Activated CD4-positive, alpha-beta T cell treated with anti-CD3 and anti-CD28 coated beads, Interleukin-2, amount 50 U/mL, for 1 hour (primary cell): ENCODE measurements around the gene RASD2.

Experiments used
- DNase-seq: peaks from one replicate; pipeline ENCODE4 v3.0.0-alpha.2; 2020

The RASD2 gene

DNA sequence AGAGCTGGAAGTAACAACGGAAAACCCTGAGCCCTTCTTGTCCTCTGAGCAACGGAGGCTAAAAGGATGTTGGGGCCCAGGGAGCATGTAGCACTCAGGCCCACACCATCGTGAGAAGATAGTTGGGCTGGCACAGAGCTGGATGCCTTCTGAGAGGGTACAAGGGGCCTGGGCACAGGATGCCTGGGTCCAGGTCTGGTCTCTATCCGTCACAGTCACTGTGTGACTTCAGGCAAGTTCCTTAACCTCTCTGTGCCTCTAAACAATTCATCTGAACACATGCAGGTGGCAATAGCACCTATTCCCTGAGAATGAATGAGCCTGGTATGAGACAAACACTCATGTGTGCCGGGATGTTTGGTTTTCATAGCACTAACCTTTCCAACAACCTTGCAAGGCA, 47.3 kb downstream of the RASD2 start:
- DNase-seq = no peak

- DNase-seq = no peak
Observed at GRCh38 chr22:35589071-35589755, 48.6 kb downstream of the RASD2 start.

DNA sequence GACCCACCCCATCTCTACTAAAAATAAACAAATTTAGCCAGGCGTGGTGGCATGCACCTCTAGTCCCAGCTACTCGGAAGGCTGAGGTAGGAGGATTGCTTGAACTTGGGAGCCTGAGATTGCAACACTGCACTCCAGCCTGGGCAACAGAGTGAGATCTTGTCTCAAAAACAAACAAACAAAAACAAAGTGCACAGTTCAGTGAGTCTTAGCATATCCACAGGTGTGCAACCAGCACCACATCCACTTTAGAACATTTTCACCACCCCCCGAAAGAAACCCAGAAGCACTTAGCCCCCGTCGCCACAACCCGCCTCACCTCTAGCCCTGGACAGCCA, 49.1 kb downstream of the RASD2 start:
- no peak for DNase-seq

DNA sequence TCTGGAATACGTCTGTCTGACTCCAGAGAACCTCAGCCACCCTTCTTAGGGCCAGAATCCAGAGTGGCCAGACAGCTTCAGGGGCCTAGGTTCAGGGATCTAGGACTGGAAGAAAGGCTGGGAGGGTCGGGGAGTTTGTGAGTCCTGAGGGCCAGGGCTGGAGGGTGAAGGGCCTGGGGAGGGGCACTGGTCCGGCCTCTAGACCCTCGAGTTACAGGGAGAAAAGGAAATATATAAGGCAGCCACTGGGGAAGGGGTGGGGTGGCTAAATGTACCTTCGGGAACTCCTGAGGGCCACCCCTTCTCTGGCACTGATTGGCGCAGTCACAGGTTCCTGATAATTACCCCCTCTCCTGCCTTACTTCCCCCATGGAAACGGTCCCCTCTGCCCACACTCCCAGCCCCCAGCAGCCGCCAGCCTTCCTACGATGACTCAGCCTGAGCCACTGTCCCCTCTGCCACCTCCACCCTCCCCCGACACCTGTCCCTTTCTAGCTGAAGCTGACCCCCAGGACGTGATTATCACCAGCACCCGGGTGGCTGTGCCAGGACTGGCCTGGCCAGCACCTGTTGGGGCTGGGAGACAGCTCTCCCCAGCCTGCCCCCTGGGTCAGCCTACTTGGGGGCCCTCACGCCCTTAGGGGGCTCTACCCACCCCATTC, 50.1 kb downstream of the RASD2 start:
- DNase-seq = no peak

GRCh38 chr22:35591714-35592417, 51.2 kb downstream of the RASD2 start:
- no peak for DNase-seq

GRCh38 chr22:35592418-35592967, 51.9 kb downstream of the RASD2 start:
- no peak for DNase-seq

GRCh38 chr22:35593071-35593890, 52.6 kb downstream of the RASD2 start:
- no peak for DNase-seq

- DNase-seq = no peak
Observed at GRCh38 chr22:35593891-35594470, 53.4 kb downstream of the RASD2 start.

DNA sequence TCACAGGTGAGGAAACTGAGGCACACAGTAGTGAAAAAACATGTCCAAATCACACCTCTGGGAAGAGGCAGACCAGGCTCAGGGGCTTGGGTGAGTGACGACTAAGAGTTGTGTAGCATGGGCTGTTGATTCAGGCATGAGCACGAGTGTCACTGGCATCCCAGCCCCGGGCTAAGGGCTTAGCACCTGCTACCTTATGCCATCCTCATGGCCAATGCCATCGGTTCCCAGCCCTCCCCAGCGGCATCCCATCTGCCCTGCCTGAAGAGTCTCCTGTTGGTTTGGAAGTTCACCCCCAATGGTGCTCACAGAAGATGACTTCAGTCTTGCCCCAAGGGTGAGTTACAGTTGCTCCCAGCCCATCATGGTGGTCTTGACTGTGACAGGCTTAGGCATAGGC, 54.1 kb downstream of the RASD2 start:
- DNase-seq = no peak

- no peak for DNase-seq
Observed at GRCh38 chr22:35596821-35597220, 56.2 kb downstream of the RASD2 start.

- no peak for DNase-seq
Observed at GRCh38 chr22:35597692-35598395, 57.2 kb downstream of the RASD2 start.

DNA sequence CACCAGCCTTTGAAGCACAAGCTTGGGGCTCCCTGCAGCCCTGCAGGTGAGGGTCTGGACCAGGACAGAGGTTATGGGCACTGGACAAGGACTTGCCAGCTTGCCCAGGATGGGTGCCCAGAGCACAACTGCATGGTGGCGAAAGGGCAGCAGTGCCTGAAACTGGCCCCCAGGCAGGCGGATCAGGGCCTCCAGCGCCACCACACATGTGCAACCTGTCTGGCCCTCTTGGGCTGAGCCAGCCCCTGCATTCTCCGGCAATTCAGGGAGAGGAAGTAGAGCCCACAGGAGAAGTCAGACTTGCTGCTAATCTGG, 57.7 kb downstream of the RASD2 start:
- DNase-seq = no peak

- DNase-seq = no peak
Observed at GRCh38 chr22:35599364-35599763, 58.7 kb downstream of the RASD2 start.

- no peak for DNase-seq
Observed at GRCh38 chr22:35600476-35600875, 59.8 kb downstream of the RASD2 start.

GRCh38 chr22:35601013-35601580, 60.5 kb downstream of the RASD2 start:
- no peak for DNase-seq

DNA sequence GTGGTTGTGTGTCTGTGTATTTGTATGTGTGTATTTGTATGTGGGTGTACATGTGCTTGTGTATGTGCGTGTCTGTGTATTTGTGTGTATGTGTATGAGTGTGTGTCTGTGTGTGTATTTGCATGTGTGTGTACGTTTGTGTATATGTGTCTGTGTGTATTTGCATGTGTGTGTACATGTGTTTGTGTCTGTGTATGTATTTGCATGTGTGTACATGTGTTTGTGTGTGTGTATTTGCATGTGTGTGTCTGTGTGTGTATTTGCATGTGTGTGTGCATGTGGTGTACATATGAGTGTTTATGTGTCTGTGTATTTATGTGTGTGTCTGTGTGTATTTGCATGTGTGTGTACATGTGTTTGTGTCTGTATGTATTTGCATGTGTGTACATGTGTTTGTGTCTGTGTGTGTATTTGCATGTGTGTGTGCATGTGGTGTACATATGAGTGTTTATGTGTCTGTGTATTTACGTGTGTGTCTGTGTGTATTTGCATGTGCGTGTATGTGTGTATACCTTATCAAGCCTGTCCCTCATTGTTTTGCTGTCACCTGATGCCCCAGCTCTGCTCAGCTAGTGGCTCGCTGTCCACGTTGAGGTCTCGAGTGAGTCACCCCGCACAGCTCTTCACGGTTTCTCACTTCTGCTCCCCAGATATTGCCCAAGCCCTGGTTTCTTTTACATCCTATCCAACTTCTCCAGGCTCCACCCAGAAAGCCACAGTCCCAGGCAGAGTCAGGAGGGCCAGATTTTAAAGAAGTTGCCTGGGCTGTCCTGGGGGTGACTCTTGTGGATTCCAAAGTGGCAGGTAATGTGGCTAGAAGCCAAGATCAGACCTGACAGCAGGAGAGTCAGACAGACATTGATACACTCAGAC, 61.3 kb downstream of the RASD2 start:
- DNase-seq = no peak
